Adrenal gland (tissue), 5 donors: Measurements from ENCODE around the gene HSPA13.

Experiments
- POLR2A ChIP-seq, 2 donors: fragments of 450-650 bp; IDR thresholded peaks; one replicate each; pipeline ENCODE4 v1.6.1; 2017; ENCODE audit warnings: antibody characterized with exemption in 2 of 2, mild to moderate bottlenecking in 2 of 2, moderate library complexity in 1 of 2
- TF ChIP-seq, protein P1 (sequence below), 6 experiments: fragments of 450-650 bp in 4 of 6; fragments of 200-600 bp in 2 of 6; sonication (generic) in 1 of 6; IDR thresholded peaks; 1 replicate in 5 of 6; 2 replicates in 1 of 6; pipeline versions ENCODE4 v1.5.1 to v1.8.0; 2016 to 2021; ENCODE audit warnings: antibody characterized with exemption in 6 of 6, mild to moderate bottlenecking in 2 of 6, moderate library complexity in 1 of 6
- donor health status: DM: no; HTN: no; CAD: no.

DNA sequence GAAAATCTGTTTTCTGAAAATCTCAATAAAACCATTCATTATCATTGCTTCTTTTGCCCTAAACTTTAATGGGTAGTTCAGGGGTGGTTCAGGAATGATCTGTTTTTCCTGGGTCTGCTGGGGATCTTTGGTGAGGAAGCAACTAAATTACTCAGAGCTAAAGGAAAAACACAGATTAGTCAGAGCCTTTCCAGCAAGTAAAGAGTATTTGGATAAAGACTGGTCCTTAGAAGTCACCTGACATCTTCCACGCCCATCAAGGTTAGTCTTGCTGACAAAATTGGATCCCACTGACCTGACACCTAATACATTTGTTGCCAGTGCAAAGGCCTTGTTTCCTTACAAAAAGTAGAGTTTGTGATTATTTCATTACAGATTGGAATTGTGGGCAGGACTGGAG is 24.2 kb downstream of the HSPA13 start:
- TF ChIP-seq, protein P1, sequence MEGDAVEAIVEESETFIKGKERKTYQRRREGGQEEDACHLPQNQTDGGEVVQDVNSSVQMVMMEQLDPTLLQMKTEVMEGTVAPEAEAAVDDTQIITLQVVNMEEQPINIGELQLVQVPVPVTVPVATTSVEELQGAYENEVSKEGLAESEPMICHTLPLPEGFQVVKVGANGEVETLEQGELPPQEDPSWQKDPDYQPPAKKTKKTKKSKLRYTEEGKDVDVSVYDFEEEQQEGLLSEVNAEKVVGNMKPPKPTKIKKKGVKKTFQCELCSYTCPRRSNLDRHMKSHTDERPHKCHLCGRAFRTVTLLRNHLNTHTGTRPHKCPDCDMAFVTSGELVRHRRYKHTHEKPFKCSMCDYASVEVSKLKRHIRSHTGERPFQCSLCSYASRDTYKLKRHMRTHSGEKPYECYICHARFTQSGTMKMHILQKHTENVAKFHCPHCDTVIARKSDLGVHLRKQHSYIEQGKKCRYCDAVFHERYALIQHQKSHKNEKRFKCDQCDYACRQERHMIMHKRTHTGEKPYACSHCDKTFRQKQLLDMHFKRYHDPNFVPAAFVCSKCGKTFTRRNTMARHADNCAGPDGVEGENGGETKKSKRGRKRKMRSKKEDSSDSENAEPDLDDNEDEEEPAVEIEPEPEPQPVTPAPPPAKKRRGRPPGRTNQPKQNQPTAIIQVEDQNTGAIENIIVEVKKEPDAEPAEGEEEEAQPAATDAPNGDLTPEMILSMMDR (IDR thresholded peaks at IDR 0.05), result no peak
- no peak for TF ChIP-seq POLR2A (IDR thresholded peaks at IDR 0.05)
